Esophagus muscularis mucosa (tissue), 4 donors: ENCODE measurements around the gene MYO1D. TPM values are rescaled to one million over a fixed set of nuclear protein-coding genes. Genes with fewer than 3 reads are reported as not detected.

Experiments
- DNase-seq: peaks from one replicate; pipeline ENCODE4 v3.0.0-alpha.2; 2017; ENCODE audit errors: extremely low spot score
- H3K27ac ChIP-seq, 4 donors: fragments of 200-600 bp; sonication (generic); replicated peaks in 1 of 4; 1 replicate in 3 of 4; 2 replicates in 1 of 4; pipeline ENCODE4 v1.5.1; 2016 to 2019; ENCODE audit warnings: mild to moderate bottlenecking in 1 of 4
- H3K27me3 ChIP-seq, 4 donors: fragments of 200-600 bp; sonication (generic); one replicate each; pipeline versions ENCODE4 v1.5.1 to v1.6.0; 2016 to 2019
- H3K36me3 ChIP-seq, 4 donors: fragments of 200-600 bp; sonication (generic); one replicate each; pipeline ENCODE4 v1.5.1; 2016 to 2019
- H3K4me1 ChIP-seq, 4 donors: fragments of 200-600 bp; sonication (generic); one replicate each; pipeline ENCODE4 v1.5.1; 2016 to 2019
- H3K4me3 ChIP-seq, 4 donors: fragments of 200-600 bp; sonication (generic); 1 replicate in 2 of 4; 2 replicates in 2 of 4; pipeline ENCODE4 v1.5.1; 2016 to 2019; ENCODE audit warnings: mild to moderate bottlenecking in 4 of 4, moderate library complexity in 1 of 4
- H3K9me3 ChIP-seq, 4 donors: fragments of 200-600 bp; sonication (generic); 1 replicate in 3 of 4; 2 replicates in 1 of 4; pipeline ENCODE4 v1.5.1; 2016 to 2019
- CTCF ChIP-seq, 3 experiments: fragments of 200-600 bp in 2 of 3; fragments of 450-650 bp in 1 of 3; sonication (generic) in 2 of 3; IDR thresholded peaks; one replicate each; pipeline ENCODE4 v1.5.1; 2017 to 2019; ENCODE audit warnings: antibody characterized with exemption in 3 of 3, mild to moderate bottlenecking in 2 of 3, moderate library complexity in 1 of 3
- EP300 ChIP-seq: sonication (generic); formaldehyde crosslinking; IDR thresholded peaks from one replicate; pipeline ENCODE4 v1.6.1; 2017; ENCODE audit warnings: antibody characterized with exemption
- POLR2A ChIP-seq: fragments of 450-650 bp; IDR thresholded peaks from one replicate; pipeline ENCODE4 v1.6.1; 2017; ENCODE audit warnings: antibody characterized with exemption, moderate library complexity, mild to moderate bottlenecking, low read depth
- POLR2AphosphoS5 ChIP-seq, 2 donors: sonication (generic); formaldehyde crosslinking; IDR thresholded peaks; one replicate each; pipeline ENCODE4 v1.6.1; 2017; ENCODE audit warnings: antibody characterized with exemption in 2 of 2
- WGBS: methylation state at CpG from one replicate; pipeline ENCODE4 v1.1.5; 2018; 5-methylcytosine and 5-hydroxymethylcytosine counted together
- intact Hi-C: fragments of 100-400 bp; cut with DNase I; formaldehyde crosslinking; loops from one replicate; pipeline ENCODE4 v1.15.1; 2023
- total RNA-seq, 4 donors: library from RNA; depleted of rRNA; stranded (reverse); fragments of >200 nt; gene quantifications; one replicate each; pipeline versions ENCODE4 v1.1.0 to v1.2.1, GENCODE V29; 2016

The MYO1D gene
- total RNA-seq, 4 donors from 2014 or later = 27.3 to 30.3 (median 29.0) TPM

- H3K4me1 ChIP-seq = no peaks in the 10 kb centered on the region
- intact Hi-C loops = no loop called here
- TF ChIP-seq POLR2AphosphoS5 (IDR thresholded peaks at IDR 0.05) (no peak), EP300 (no peak), CTCF (IDR thresholded peaks at IDR 0.05) (no peak), POLR2A (no peak)
- no peak overlapping the region for H3K27ac ChIP-seq
- peaks cover 0 to 9% (median 2%) of the 10 kb centered on the region in 4 donors for H3K36me3 ChIP-seq
- H3K9me3 ChIP-seq = no peaks in the 10 kb centered on the region
- H3K27me3 ChIP-seq = no peaks in the 10 kb centered on the region
- DNase-seq = no peak
- no peak overlapping the region for H3K4me3 ChIP-seq
- whole genome bisulfite sequencing = 98% methylated on average over 1 of the region's 1 CpG
Measured at GRCh38 chr17:32733401-32733800, 143.5 kb downstream of the MYO1D start.

GRCh38 chr17:32732900-32733299 is 144.0 kb downstream of the MYO1D start:
- intact Hi-C loops = no loop called here
- Histone ChIP-seq H3K9me3 (no peaks in the 10 kb centered on the region), H3K4me3 (no peak overlapping the region), H3K4me1 (no peaks in the 10 kb centered on the region), H3K36me3 (peaks cover 0 to 9% (median 2%) of the 10 kb centered on the region in 4 donors), H3K27me3 (no peaks in the 10 kb centered on the region), H3K27ac (no peak overlapping the region)
- DNase-seq = no peak
- no peak for TF ChIP-seq CTCF (IDR thresholded peaks at IDR 0.05)
- no peak for TF ChIP-seq POLR2A
- no peak for TF ChIP-seq POLR2AphosphoS5 (IDR thresholded peaks at IDR 0.05)
- TF ChIP-seq EP300 = no peak
- WGBS = 50% methylated on average over 2 of the region's 6 CpGs

GRCh38 chr17:32732296-32732642 is 144.7 kb downstream of the MYO1D start:
- H3K4me1 ChIP-seq = no peaks in the 10 kb centered on the region
- intact Hi-C loops = no loop called here
- H3K9me3 ChIP-seq = no peaks in the 10 kb centered on the region
- H3K4me3 ChIP-seq = no peak overlapping the region
- H3K27ac ChIP-seq = no peak overlapping the region
- TF ChIP-seq EP300 (no peak), CTCF (IDR thresholded peaks at IDR 0.05) (no peak), POLR2AphosphoS5 (IDR thresholded peaks at IDR 0.05) (no peak), POLR2A (no peak)
- DNase-seq = no peak
- no peaks in the 10 kb centered on the region for H3K27me3 ChIP-seq
- WGBS = 100% methylated on average over 1 of the region's 2 CpGs
- H3K36me3 ChIP-seq = peaks cover 0 to 9% (median 2%) of the 10 kb centered on the region in 4 donors

GRCh38 chr17:32731556-32732295 is 145.2 kb downstream of the MYO1D start:
- intact Hi-C loops = no loop called here
- Histone ChIP-seq H3K4me1 (no peaks in the 10 kb centered on the region), H3K36me3 (peaks cover 0 to 9% (median 2%) of the 10 kb centered on the region in 4 donors), H3K9me3 (no peaks in the 10 kb centered on the region), H3K27me3 (no peaks in the 10 kb centered on the region), H3K4me3 (no peak overlapping the region), H3K27ac (no peak overlapping the region)
- 75% methylated on average over 2 of the region's 13 CpGs for WGBS
- TF ChIP-seq POLR2AphosphoS5 (IDR thresholded peaks at IDR 0.05) = no peak
- no peak for TF ChIP-seq EP300
- TF ChIP-seq POLR2A = no peak
- TF ChIP-seq CTCF (IDR thresholded peaks at IDR 0.05) = no peak
- DNase-seq = no peak

- Histone ChIP-seq H3K27me3 (no peaks in the 10 kb centered on the region), H3K4me1 (no peaks in the 10 kb centered on the region), H3K4me3 (no peak overlapping the region), H3K36me3 (peaks cover 0 to 8% (median 3%) of the 10 kb centered on the region in 4 donors), H3K27ac (no peak overlapping the region), H3K9me3 (no peaks in the 10 kb centered on the region)
- TF ChIP-seq POLR2A (no peak), POLR2AphosphoS5 (IDR thresholded peaks at IDR 0.05) (no peak), EP300 (no peak)
- no peak for DNase-seq
- intact Hi-C loops = no loop called here
Measured at GRCh38 chr17:32727681-32728080, 149.2 kb downstream of the MYO1D start.
